ENCODE data around the gene UGDH.

Gene UGDH

GRCh38 chr4:39527296-39528060 is at the start of gene UGDH:
UGDH (minus strand) TSS chr4:39527439; CDS start chr4:39521512, 5,927 bp downstream.
- TF ChIP-seq CTCF (IDR thresholded peaks at IDR 0.05; ENCODE audit: low read depth, low read length, missing control alignments) = no peak
- DNase-seq (ENCODE audit: extremely low read depth, low read depth) = peak; percentile 91

GRCh38 chr4:39574946-39575345 is 47.7 kb upstream of the UGDH start:
- TF ChIP-seq CTCF (IDR thresholded peaks at IDR 0.05; ENCODE audit: low read depth, low read length, missing control alignments) = no peak
- H3K4me3 ChIP-seq (replicated peaks; ENCODE audit: low read depth, low read length) = no peak overlapping the region
- no peak for DNase-seq (ENCODE audit: extremely low read depth, low read depth)

More at GRCh38 chr4:39527296-39528060, at the start of gene UGDH:
- peak within 1 kb of the TSS; percentile 94 for H3K4me3 ChIP-seq (replicated peaks; ENCODE audit: low read depth, low read length)

- no peak overlapping the region for H3K4me3 ChIP-seq (replicated peaks; ENCODE audit: low read depth, low read length)
- TF ChIP-seq CTCF (IDR thresholded peaks at IDR 0.05; ENCODE audit: low read depth, low read length, missing control alignments) = no peak
- DNase-seq (ENCODE audit: extremely low read depth, low read depth) = no peak
Observed at GRCh38 chr4:39571504-39571903, 44.3 kb upstream of the UGDH start.

- TF ChIP-seq CTCF (IDR thresholded peaks at IDR 0.05; ENCODE audit: low read depth, low read length, missing control alignments) = no peak
- H3K4me3 ChIP-seq (replicated peaks; ENCODE audit: low read depth, low read length) = no peak overlapping the region
- no peak for DNase-seq (ENCODE audit: extremely low read depth, low read depth)
Observed at GRCh38 chr4:39571054-39571453, 43.8 kb upstream of the UGDH start.

GRCh38 chr4:39569209-39569608 is 42.0 kb upstream of the UGDH start:
- no peak for DNase-seq (ENCODE audit: extremely low read depth, low read depth)
- H3K4me3 ChIP-seq (replicated peaks; ENCODE audit: low read depth, low read length) = no peak overlapping the region
- TF ChIP-seq CTCF (IDR thresholded peaks at IDR 0.05; ENCODE audit: low read depth, low read length, missing control alignments) = no peak

GRCh38 chr4:39568805-39569204 is 41.6 kb upstream of the UGDH start:
- TF ChIP-seq CTCF (IDR thresholded peaks at IDR 0.05; ENCODE audit: low read depth, low read length, missing control alignments) = no peak
- no peak for DNase-seq (ENCODE audit: extremely low read depth, low read depth)
- no peak overlapping the region for H3K4me3 ChIP-seq (replicated peaks; ENCODE audit: low read depth, low read length)
